HEK293 (cell line): ENCODE data around the gene WDFY3.
A peak's percentile ranks its signal among the peaks of the same experiment; 100 is the strongest.

Experiments used
- CTCF ChIA-PET: fragments of 350-600 bp; formaldehyde crosslinking; extraction: SDS; loops from one replicate; lab custom pipeline; 2021; ENCODE audit warnings: antibody characterized with exemption; lab: Yijun Ruan, JAX
- POLR2A ChIA-PET: fragments of 300-600 bp; formaldehyde crosslinking; extraction: SDS; loops from one replicate; lab custom pipeline; 2020; ENCODE audit warnings: antibody characterized with exemption, inconsistent platforms; lab: Yijun Ruan, JAX
- H3K27ac ChIP-seq: fragments of 200-500 bp; sonication (Bioruptor generic); 2 replicates; pipeline ENCODE4 v1.5.1; 2014; ENCODE audit warnings: low read depth, low read length, control low read depth, inconsistent platforms; ENCODE audit errors: extremely low read depth
- H3K36me3 ChIP-seq, 2 experiments: fragments of 200-500 bp in 1 of 2; sonication (Bioruptor generic) in 1 of 2; 1 replicate in 1 of 2; 2 replicates in 1 of 2; pipeline ENCODE4 v1.5.1; 2014 to 2017; ENCODE audit warnings: inconsistent platforms in 2 of 2, low read length in 2 of 2; ENCODE audit not compliant: control insufficient read depth in 2 of 2, insufficient read depth in 1 of 2
- H3K4me1 ChIP-seq: fragments of 200-500 bp; sonication (Bioruptor generic); 2 replicates; pipeline ENCODE4 v1.5.1; 2014; ENCODE audit warnings: mild to moderate bottlenecking, low read length, inconsistent platforms; ENCODE audit not compliant: control insufficient read depth, insufficient read depth
- H3K4me3 ChIP-seq: 2 replicates; pipeline ENCODE4 v1.5.1; 2011; ENCODE audit warnings: low read depth, mild to moderate bottlenecking, control low read depth, low read length, moderate library complexity
- H3K9me3 ChIP-seq: fragments of 200-500 bp; sonication (Bioruptor generic); 2 replicates; pipeline ENCODE4 v1.5.1; 2014; ENCODE audit warnings: low read depth, low read length, inconsistent platforms; ENCODE audit not compliant: control insufficient read depth, insufficient read depth
- HIC1 ChIP-seq: fragments of 450-650 bp; formaldehyde crosslinking; IDR thresholded peaks from 2 replicates; pipeline ENCODE4 v1.5.1; 2016; ENCODE audit warnings: missing biosample characterization, missing genetic modification characterization
- INSM2 ChIP-seq: fragments of 450-650 bp; formaldehyde crosslinking; IDR thresholded peaks from 2 replicates; pipeline ENCODE4 v1.5.1; 2016; ENCODE audit warnings: missing biosample characterization, missing genetic modification characterization
- PATZ1 ChIP-seq: fragments of 450-650 bp; formaldehyde crosslinking; IDR thresholded peaks from 2 replicates; pipeline ENCODE4 v1.5.1; 2016; ENCODE audit warnings: missing biosample characterization, missing genetic modification characterization
- SETDB1 ChIP-seq: IDR thresholded peaks from one replicate; pipeline ENCODE4 v1.6.1; 2017; ENCODE audit warnings: mild to moderate bottlenecking, low read length, moderate library complexity, mixed read lengths; ENCODE audit not compliant: insufficient read length
- ZBTB17 ChIP-seq: fragments of 450-650 bp; formaldehyde crosslinking; IDR thresholded peaks from 2 replicates; pipeline ENCODE4 v1.5.1; 2016; ENCODE audit warnings: missing biosample characterization, missing genetic modification characterization
- ZFP3 ChIP-seq: fragments of 450-650 bp; formaldehyde crosslinking; IDR thresholded peaks from 2 replicates; pipeline ENCODE4 v1.5.1; 2016; ENCODE audit warnings: low read depth, missing biosample characterization, missing genetic modification characterization
- ZNF518A ChIP-seq: fragments of 450-650 bp; formaldehyde crosslinking; conservative IDR thresholded peaks from 2 replicates; pipeline ENCODE4 v1.5.1; 2016; ENCODE audit warnings: low read depth, missing biosample characterization, missing genetic modification characterization
- ZNF544 ChIP-seq: fragments of 450-650 bp; formaldehyde crosslinking; IDR thresholded peaks from 2 replicates; pipeline ENCODE4 v1.5.0; 2017; ENCODE audit warnings: missing biosample characterization, missing genetic modification characterization
- ZNF677 ChIP-seq: fragments of 450-650 bp; IDR thresholded peaks from 2 replicates; pipeline ENCODE4 v1.5.0; 2018; ENCODE audit warnings: missing biosample characterization, mild to moderate bottlenecking, missing genetic modification characterization, moderate library complexity
- ZNF792 ChIP-seq: fragments of 450-650 bp; formaldehyde crosslinking; IDR thresholded peaks from 2 replicates; pipeline ENCODE4 v1.5.1; 2016; ENCODE audit warnings: missing biosample characterization, missing genetic modification characterization

The WDFY3 gene

GRCh38 chr4:84948056-84948455 is 18.4 kb downstream of the WDFY3 start:
- Histone ChIP-seq H3K36me3 (no peaks in the 10 kb centered on the region), H3K9me3 (no peaks in the 10 kb centered on the region), H3K27ac (no peak overlapping the region), H3K4me1 (no peaks in the 10 kb centered on the region), H3K4me3 (no peak overlapping the region)
- ChIA-PET POLR2A (no interaction called here), CTCF (no interaction called here)
- no peak for TF ChIP-seq INSM2 (tag by site-specific recombination)

- H3K36me3 ChIP-seq: peaks cover 0 to 3% of the 10 kb centered on the region in 2 experiments; a peak in 1 of 3 replicates
- CTCF ChIA-PET: no interaction called here
- TF ChIP-seq ZNF677 (no peak), ZBTB17 (no peak), HIC1 (tag by site-specific recombination) (no peak), ZNF792 (no peak)
- TF ChIP-seq, all 188 proteins: peak for 0
- H3K27ac ChIP-seq: no peak overlapping the region
- no peak overlapping the region for H3K4me3 ChIP-seq
- POLR2A ChIA-PET: no interaction called here
- no peaks in the 10 kb centered on the region for H3K4me1 ChIP-seq
- no peaks in the 10 kb centered on the region for H3K9me3 ChIP-seq
Measured at GRCh38 chr4:84944947-84945346, 21.5 kb downstream of the WDFY3 start.

GRCh38 chr4:84940960-84941359 is 25.5 kb downstream of the WDFY3 start:
- peaks cover 0 to 3% of the 10 kb centered on the region in 2 experiments; a peak in 1 of 3 replicates for H3K36me3 ChIP-seq
- no peak overlapping the region for H3K4me3 ChIP-seq
- H3K27ac ChIP-seq: no peak overlapping the region
- H3K9me3 ChIP-seq: no peaks in the 10 kb centered on the region
- TF ChIP-seq PATZ1 (tag by site-specific recombination) (no peak), ZFP3 (tag by site-specific recombination) (no peak), ZNF518A (tag by site-specific recombination) (no peak), ZNF544 (no peak), SETDB1 (peak; percentile 96)
- TF ChIP-seq, all 188 proteins: peak for 1
- CTCF ChIA-PET: no interaction called here
- POLR2A ChIA-PET: no interaction called here
- H3K4me1 ChIP-seq: no peaks in the 10 kb centered on the region
